Glutamatergic neuron (in vitro differentiated cells): Measurements from ENCODE around the gene MYRF. TPM values are rescaled to one million over a fixed set of nuclear protein-coding genes. Genes with fewer than 3 reads are reported as not detected.
A peak's percentile ranks its signal among the peaks of the same experiment; 100 is the strongest.

Experiments
- DNase-seq: peaks from one replicate; pipeline ENCODE4 v3.0.0; 2022
- H3K27ac Mint-ChIP-seq: one replicate; pipeline ENCODE4 v1.8.0; 2020; ENCODE audit warnings: mild to moderate bottlenecking, mixed read lengths, inconsistent platforms; ENCODE audit not compliant: unreplicated experiment
- H3K27me3 Mint-ChIP-seq: one replicate; pipeline ENCODE4 v1.8.0; 2020; ENCODE audit warnings: mild to moderate bottlenecking, moderate library complexity, mixed read lengths, inconsistent platforms; ENCODE audit not compliant: unreplicated experiment
- H3K36me3 Mint-ChIP-seq: one replicate; pipeline ENCODE4 v1.8.0; 2020; ENCODE audit warnings: mild to moderate bottlenecking, mixed read lengths, inconsistent platforms; ENCODE audit not compliant: unreplicated experiment
- H3K4me1 Mint-ChIP-seq: one replicate; pipeline ENCODE4 v1.8.0; 2020; ENCODE audit warnings: mild to moderate bottlenecking, low read depth, mixed read lengths, inconsistent platforms; ENCODE audit not compliant: unreplicated experiment
- H3K4me3 Mint-ChIP-seq: one replicate; pipeline ENCODE4 v1.8.0; 2020; ENCODE audit warnings: mild to moderate bottlenecking, mixed read lengths, inconsistent platforms; ENCODE audit not compliant: unreplicated experiment
- H3K9me3 Mint-ChIP-seq: one replicate; pipeline ENCODE4 v1.8.0; 2020; ENCODE audit warnings: mild to moderate bottlenecking, moderate library complexity, mixed read lengths, inconsistent platforms; ENCODE audit not compliant: unreplicated experiment
- CTCF ChIP-seq: fragments of 200-600 bp; sonication (generic); IDR thresholded peaks from one replicate; pipeline ENCODE4 v1.5.0; 2021; ENCODE audit not compliant: partially characterized antibody, unreplicated experiment
- total RNA-seq: library from RNA; stranded (reverse); fragmentation: NEBNext Ultra II Directional; extraction: Animal tissue kit (Norgen Biotek cat#: 25700); gene quantifications from one replicate; pipeline ENCODE4 v1.2.1, GENCODE V29; 2021; ENCODE audit not compliant: unreplicated experiment

Gene MYRF
- total RNA-seq, 1 donor from 2014 or later: 0.29 TPM

- peak overlapping the region; percentile 81 for H3K4me3 Mint-ChIP-seq
- DNase-seq: peak; percentile 89
- peak overlapping the region; percentile 100 for H3K27ac Mint-ChIP-seq
- H3K27me3 Mint-ChIP-seq: peaks cover 14% of the 10 kb centered on the region
- peaks cover 22% of the 10 kb centered on the region for H3K4me1 Mint-ChIP-seq
- peak; percentile 99 for TF ChIP-seq CTCF
- no peaks in the 10 kb centered on the region for H3K36me3 Mint-ChIP-seq
- peaks cover 10% of the 10 kb centered on the region for H3K9me3 Mint-ChIP-seq
These were observed 19.1 kb upstream of the MYRF start for GRCh38 chr11:61733120-61733978.

DNA sequence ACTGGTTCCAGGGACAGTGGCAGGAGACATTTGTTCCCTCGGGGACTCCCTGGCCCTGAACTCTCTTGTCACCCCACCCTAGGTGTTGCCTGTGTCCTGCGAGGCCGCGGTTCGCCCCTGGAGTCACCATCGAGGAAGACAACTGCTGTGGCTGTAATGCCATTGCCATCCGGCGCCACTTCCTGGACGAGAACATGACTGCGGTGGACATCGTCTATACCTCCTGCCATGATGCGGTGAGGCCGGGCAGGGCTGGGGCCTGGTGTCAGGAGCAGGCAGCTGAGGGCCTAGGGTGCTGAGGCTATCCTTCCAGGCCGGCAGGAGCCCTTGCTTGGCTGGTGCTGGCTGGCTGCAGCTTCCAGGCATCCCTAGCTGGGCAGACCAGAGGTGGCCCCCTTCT lies 17.7 kb upstream of the MYRF start:
- H3K27ac Mint-ChIP-seq: no peak overlapping the region
- H3K4me3 Mint-ChIP-seq: no peak overlapping the region
- peaks cover 10% of the 10 kb centered on the region for H3K9me3 Mint-ChIP-seq
- H3K4me1 Mint-ChIP-seq: peaks cover 21% of the 10 kb centered on the region
- peaks cover 14% of the 10 kb centered on the region for H3K27me3 Mint-ChIP-seq
- H3K36me3 Mint-ChIP-seq: no peaks in the 10 kb centered on the region
- DNase-seq: no peak
- no peak for TF ChIP-seq CTCF

- Mint-ChIP-seq H3K36me3 (no peaks in the 10 kb centered on the region), H3K4me1 (peaks cover 22% of the 10 kb centered on the region), H3K27ac (no peak overlapping the region), H3K4me3 (no peak overlapping the region), H3K9me3 (peaks cover 10% of the 10 kb centered on the region), H3K27me3 (peaks cover 14% of the 10 kb centered on the region)
- DNase-seq: no peak
- no peak for TF ChIP-seq CTCF
These were observed 17.0 kb upstream of the MYRF start for GRCh38 chr11:61735391-61735790.

DNA sequence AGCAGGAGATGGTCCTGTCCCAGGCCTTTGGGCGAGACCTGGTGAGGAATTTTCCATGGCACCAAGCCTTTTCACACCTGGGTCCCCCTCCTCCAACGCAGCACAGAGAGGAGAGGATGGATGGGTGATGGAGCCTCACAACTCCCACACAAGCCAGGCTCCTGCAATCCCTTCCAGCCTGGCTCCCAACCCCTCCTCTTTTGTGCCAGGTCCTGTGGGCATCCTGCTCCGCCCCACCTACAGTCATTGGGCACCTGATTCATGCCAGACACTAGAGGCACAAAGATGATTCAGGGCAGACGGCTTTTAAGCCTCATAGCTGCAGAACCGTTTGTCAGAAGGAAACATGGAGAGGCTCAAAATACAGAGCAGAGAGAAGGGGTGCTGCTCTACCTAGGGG lies 16.1 kb upstream of the MYRF start:
- DNase-seq: no peak
- no peak for TF ChIP-seq CTCF
- Mint-ChIP-seq H3K9me3 (peaks cover 10% of the 10 kb centered on the region), H3K4me1 (peaks cover 23% of the 10 kb centered on the region), H3K27me3 (peaks cover 14% of the 10 kb centered on the region), H3K27ac (no peak overlapping the region), H3K4me3 (no peak overlapping the region), H3K36me3 (no peaks in the 10 kb centered on the region)

GRCh38 chr11:61737131-61737530 lies 15.3 kb upstream of the MYRF start:
- Mint-ChIP-seq H3K27ac (no peak overlapping the region), H3K36me3 (no peaks in the 10 kb centered on the region), H3K4me1 (peaks cover 21% of the 10 kb centered on the region), H3K4me3 (no peak overlapping the region), H3K9me3 (peaks cover 12% of the 10 kb centered on the region), H3K27me3 (peaks cover 14% of the 10 kb centered on the region)
- TF ChIP-seq CTCF: no peak
- no peak for DNase-seq
